ENCODE results near the gene CADPS.
A peak's percentile ranks its signal among the peaks of the same experiment; 100 is the strongest.

The CADPS gene

GRCh38 chr3:62566022-62566557 lies 309.1 kb downstream of the CADPS start:
- TF ChIP-seq CTCF (IDR thresholded peaks at IDR 0.05; ENCODE audit: low read depth, low read length, missing control alignments), result no peak

GRCh38 chr3:62562596-62562995 lies 312.6 kb downstream of the CADPS start:
- H3K4me3 ChIP-seq (ENCODE audit: low read depth, low read length), result no peak overlapping the region
- DNase-seq (ENCODE audit: low read depth), result no peak
- TF ChIP-seq CTCF (IDR thresholded peaks at IDR 0.05; ENCODE audit: low read depth, low read length, missing control alignments), result no peak

More at GRCh38 chr3:62566022-62566557, 309.1 kb downstream of the CADPS start:
- no peak for DNase-seq (ENCODE audit: low read depth)
- H3K4me3 ChIP-seq (ENCODE audit: low read depth, low read length), result no peak overlapping the region

- DNase-seq (ENCODE audit: low read depth), result no peak
- no peak for TF ChIP-seq CTCF (IDR thresholded peaks at IDR 0.05; ENCODE audit: low read depth, low read length, missing control alignments)
- no peak overlapping the region for H3K4me3 ChIP-seq (ENCODE audit: low read depth, low read length)
Measured at GRCh38 chr3:62562017-62562416, 313.2 kb downstream of the CADPS start.

GRCh38 chr3:62559831-62560445 lies 315.3 kb downstream of the CADPS start:
- no peak for DNase-seq (ENCODE audit: low read depth)
- peak; percentile 7 for TF ChIP-seq CTCF (IDR thresholded peaks at IDR 0.05; ENCODE audit: low read depth, low read length, missing control alignments)
- H3K4me3 ChIP-seq (ENCODE audit: low read depth, low read length), result no peak overlapping the region

- peak; percentile 52 for TF ChIP-seq CTCF (IDR thresholded peaks at IDR 0.05; ENCODE audit: low read depth, low read length, missing control alignments)
- DNase-seq (ENCODE audit: low read depth), result no peak
- no peak overlapping the region for H3K4me3 ChIP-seq (ENCODE audit: low read depth, low read length)
Measured at GRCh38 chr3:62558549-62559112, 316.6 kb downstream of the CADPS start.

GRCh38 chr3:62557983-62558382 lies 317.2 kb downstream of the CADPS start:
- no peak for TF ChIP-seq CTCF (IDR thresholded peaks at IDR 0.05; ENCODE audit: low read depth, low read length, missing control alignments)
- no peak overlapping the region for H3K4me3 ChIP-seq (ENCODE audit: low read depth, low read length)
- DNase-seq (ENCODE audit: low read depth), result no peak

GRCh38 chr3:62557450-62557849 lies 317.8 kb downstream of the CADPS start:
- DNase-seq (ENCODE audit: low read depth), result no peak
- no peak for TF ChIP-seq CTCF (IDR thresholded peaks at IDR 0.05; ENCODE audit: low read depth, low read length, missing control alignments)
- no peak overlapping the region for H3K4me3 ChIP-seq (ENCODE audit: low read depth, low read length)

All from GM12864 (cell line).